Measurements from ENCODE around the gene NOTCH4. TPM values are rescaled to one million over a fixed set of nuclear protein-coding genes. Genes with fewer than 3 reads are reported as not detected.
A peak's percentile ranks its signal among the peaks of the same experiment; 100 is the strongest.

NOTCH4 gene
- total and polyA plus RNA-seq, 9 of the 15 experiments (the other 6 are each of a cell fraction or from before 2014, with no cell fraction given), result 0.24 to 4.3 (median 1.7) TPM

GRCh38 chr6:32177183-32177787 lies 46.6 kb downstream of the NOTCH4 start (continued):
- TF ChIP-seq E2F3 (CRISPR knock-in tag; IDR thresholded peaks at IDR 0.05) (peak; percentile 34; the same call in 1 of the 2 replicates), YBX1 (IDR thresholded peaks at IDR 0.05) (no peak), EP300 (IDR thresholded peaks at IDR 0.05; ENCODE audit: low read length) (no peak), POLR2H (tag; IDR thresholded peaks at IDR 0.05; ENCODE audit: low read depth) (peak; percentile 80), ATF1 (CRISPR knock-in tag; IDR thresholded peaks at IDR 0.05) (no peak), ATF1 (tag; IDR thresholded peaks at IDR 0.05) (0 out of 2 replicates have a peak, but pooled peaks have one; percentile 77), ZMIZ1 (IDR thresholded peaks at IDR 0.05; ENCODE audit: low read depth in 2 of 2, low read length in 2 of 2) (0 out of 4 replicates have a peak, but pooled peaks of 1 of the 2 experiments have one; percentile 10), ZBED1 (IDR thresholded peaks at IDR 0.05) (peak; percentile 5; the same call in 1 of the 2 replicates), CLOCK (CRISPR knock-in tag; IDR thresholded peaks at IDR 0.05; ENCODE audit: borderline replicate concordance) (peak; percentile 58; the same call in 1 of the 2 replicates), ERF (CRISPR knock-in tag; IDR thresholded peaks at IDR 0.05) (peak; percentile 66; the same call in 1 of the 2 replicates), ZNF12 (CRISPR knock-in tag; IDR thresholded peaks at IDR 0.05) (0 out of 2 replicates have a peak, but pooled peaks have one; percentile 66), ESRRB (CRISPR knock-in tag; IDR thresholded peaks at IDR 0.05; ENCODE audit: borderline replicate concordance) (no peak), IRF2 (CRISPR knock-in tag; IDR thresholded peaks at IDR 0.05) (no peak), SRF (CRISPR knock-in tag; IDR thresholded peaks at IDR 0.05) (peak in 1 of 2 experiments; percentile 60; a peak in 2 of 4 replicates), MCM7 (IDR thresholded peaks at IDR 0.05) (no peak), POLR2B (IDR thresholded peaks at IDR 0.05; ENCODE audit: low read depth, partially characterized antibody) (no peak), PHB2 (IDR thresholded peaks at IDR 0.05; ENCODE audit: low read depth) (no peak), PHB (CRISPR knock-in tag; IDR thresholded peaks at IDR 0.05) (no peak), ZNF830 (CRISPR knock-in tag; IDR thresholded peaks at IDR 0.05) (peak; percentile 89; the same call in 1 of the 2 replicates), GABPA (tag; conservative IDR thresholded peaks at IDR 0.05; ENCODE audit: low read depth) (peak; percentile 56; the same call in 1 of the 2 replicates)
- TF ChIP-seq, protein P1, sequence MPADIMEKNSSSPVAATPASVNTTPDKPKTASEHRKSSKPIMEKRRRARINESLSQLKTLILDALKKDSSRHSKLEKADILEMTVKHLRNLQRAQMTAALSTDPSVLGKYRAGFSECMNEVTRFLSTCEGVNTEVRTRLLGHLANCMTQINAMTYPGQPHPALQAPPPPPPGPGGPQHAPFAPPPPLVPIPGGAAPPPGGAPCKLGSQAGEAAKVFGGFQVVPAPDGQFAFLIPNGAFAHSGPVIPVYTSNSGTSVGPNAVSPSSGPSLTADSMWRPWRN (IDR thresholded peaks at IDR 0.05; ENCODE audit: low read depth), result peak; percentile 10; the same call in 1 of the 2 replicates

All from K562 (cell line).